Vagina (tissue), 2 donors: ENCODE measurements around the gene DDC.

Experiments used
- CTCF ChIP-seq, 3 experiments: fragments of 450-650 bp in 2 of 3; fragments of 200-600 bp in 1 of 3; sonication (generic) in 1 of 3; IDR thresholded peaks; one replicate each; pipeline ENCODE4 v1.5.1; 2017 to 2019; ENCODE audit warnings: antibody characterized with exemption in 3 of 3, mild to moderate bottlenecking in 2 of 3, moderate library complexity in 2 of 3
- POLR2A ChIP-seq, 2 donors: fragments of 450-650 bp; IDR thresholded peaks; one replicate each; pipeline ENCODE4 v1.6.1; 2017; ENCODE audit warnings: antibody characterized with exemption in 2 of 2, mild to moderate bottlenecking in 2 of 2, moderate library complexity in 2 of 2

GRCh38 chr7:50613473-50613872, 48.3 kb upstream of the DDC start:
- TF ChIP-seq CTCF (IDR thresholded peaks at IDR 0.05) (no peak), POLR2A (IDR thresholded peaks at IDR 0.05) (no peak)
